HepG2 (cell line): ENCODE measurements around the gene EI24. TPM values are rescaled to one million over a fixed set of nuclear protein-coding genes. Genes with fewer than 3 reads are reported as not detected.

Experiments
- ATAC-seq: fragments of 200-7000 bp; cut with Tn5 transposase; 3 replicates; pipeline ENCODE4 v1.9.1; 2020; ENCODE audit warnings: mild to moderate bottlenecking, moderate library complexity
- BruUV-seq: library from RNA; stranded (reverse); fragments of 400-500 nt; replicated peaks from 2 replicates; lab custom pipeline; 2021; lab: Mats Ljungman, UMichigan
- CTCF ChIA-PET: fragments of 300-600 bp; formaldehyde crosslinking; extraction: SDS; loops from one replicate; lab custom pipeline; 2021; ENCODE audit warnings: low total read pairs, inconsistent platforms, low intra/inter-chr PET ratio; lab: Yijun Ruan, JAX
- POLR2A ChIA-PET: fragments of 350-600 bp; sonication (Branson Sonifier 250); formaldehyde crosslinking; loops from one replicate; lab custom pipeline; 2020; ENCODE audit warnings: antibody characterized with exemption, inconsistent platforms; lab: Yijun Ruan, JAX
- DNase-seq: peaks from one replicate; pipeline ENCODE4 v3.0.0-alpha.2; 2015; ENCODE audit warnings: low spot score
- FAIRE-seq: peaks from 3 replicates; lab custom pipeline; 2011; peaks lifted over from hg19 to GRCh38; lab: Jason Lieb, UNC
- H2AFZ ChIP-seq: one replicate; pipeline ENCODE4 v1.6.1; 2011; ENCODE audit warnings: low read length, inconsistent platforms
- H3K27ac ChIP-seq: fragments of 300-600 bp; 3 replicates; pipeline ENCODE4 v1.8.0; 2011; ENCODE audit warnings: mixed run types, mild to moderate bottlenecking, mixed read lengths, low read length, inconsistent platforms; ENCODE audit not compliant: insufficient read depth; ENCODE audit errors: extremely low read length
- H3K27me3 ChIP-seq, 2 experiments: fragments of 200-600 bp in 1 of 2; 2 replicates in 1 of 2; 3 replicates in 1 of 2; pipeline versions ENCODE4 v1.6.0 to v1.8.0; 2011; ENCODE audit warnings: low read length in 2 of 2, mild to moderate bottlenecking in 2 of 2, moderate library complexity in 2 of 2, inconsistent platforms in 1 of 2; ENCODE audit not compliant: insufficient read depth in 2 of 2, control insufficient read depth in 1 of 2
- H3K36me3 ChIP-seq, 2 experiments: fragments of 200-600 bp in 1 of 2; replicated peaks in 1 of 2; 2 replicates in 1 of 2; 3 replicates in 1 of 2; pipeline versions ENCODE4 v1.5.1 to v1.8.0; 2011; ENCODE audit warnings: low read length in 2 of 2, inconsistent platforms in 1 of 2; ENCODE audit not compliant: insufficient read depth in 2 of 2, control insufficient read depth in 1 of 2
- H3K4me1 ChIP-seq: 2 replicates; pipeline ENCODE4 v1.5.1; 2012; ENCODE audit warnings: low read length, inconsistent platforms; ENCODE audit not compliant: insufficient read depth
- H3K4me2 ChIP-seq: 2 replicates; pipeline ENCODE4 v1.6.0; 2011; ENCODE audit warnings: low read depth, low read length, inconsistent platforms
- H3K4me3 ChIP-seq, 3 experiments: fragments of 200-600 bp in 1 of 3; sonication (generic), shearing (Covaris generic) in 1 of 3; replicated peaks in 1 of 3; 2 replicates each; pipeline ENCODE4 v1.5.1; 2011 to 2016; ENCODE audit warnings: low read length in 3 of 3, inconsistent platforms in 2 of 3, low read depth in 2 of 3, mild to moderate bottlenecking in 2 of 3, control low read depth in 1 of 3, mixed read lengths in 1 of 3; ENCODE audit not compliant: insufficient read depth in 1 of 3
- H3K79me2 ChIP-seq: one replicate; pipeline ENCODE4 v1.6.1; 2011; ENCODE audit warnings: low read length, inconsistent platforms; ENCODE audit not compliant: insufficient read depth
- H3K9ac ChIP-seq: 2 replicates; pipeline ENCODE4 v1.6.0; 2011; ENCODE audit warnings: mild to moderate bottlenecking, low read depth, low read length, inconsistent platforms; ENCODE audit not compliant: insufficient read depth
- H3K9me3 ChIP-seq: 2 replicates; pipeline ENCODE4 v1.5.1; 2012; ENCODE audit warnings: mild to moderate bottlenecking, low read length
- H4K20me1 ChIP-seq: 2 replicates; pipeline ENCODE4 v1.6.0; 2011; ENCODE audit warnings: inconsistent platforms, mild to moderate bottlenecking, low read length, moderate library complexity; ENCODE audit not compliant: insufficient read depth
- GMEB2 ChIP-seq: IDR thresholded peaks from 2 replicates; pipeline ENCODE4 v1.6.1; 2016; ENCODE audit warnings: missing biosample characterization, missing genetic modification reagents, low read depth
- MYC ChIP-seq: sonication (generic); formaldehyde crosslinking; IDR thresholded peaks from 2 replicates; pipeline ENCODE4 v1.9.0; 2021; ENCODE audit warnings: missing genetic modification reagents, borderline replicate concordance
- TCF7 ChIP-seq: sonication (generic); IDR thresholded peaks from 2 replicates; pipeline ENCODE4 v1.6.1; 2016; ENCODE audit warnings: antibody characterized with exemption, low read depth
- ZFP62 ChIP-seq: sonication (generic); formaldehyde crosslinking; IDR thresholded peaks from 2 replicates; pipeline ENCODE4 v1.4.0; 2020; ENCODE audit warnings: missing genetic modification reagents
- ZNF136 ChIP-seq: sonication (generic); formaldehyde crosslinking; IDR thresholded peaks from 2 replicates; pipeline ENCODE4 v1.8.1; 2022; ENCODE audit warnings: low read depth, mild to moderate bottlenecking, moderate library complexity, missing genetic modification reagents
- ZNF382 ChIP-seq: sonication (generic); formaldehyde crosslinking; IDR thresholded peaks from 2 replicates; pipeline ENCODE4 v1.5.0; 2020; ENCODE audit warnings: missing genetic modification reagents, mild to moderate bottlenecking, borderline replicate concordance
- ZNF431 ChIP-seq: sonication (generic); formaldehyde crosslinking; IDR thresholded peaks from 2 replicates; pipeline ENCODE4 v1.9.0; 2022; ENCODE audit warnings: missing genetic modification reagents, low read depth, mild to moderate bottlenecking, borderline replicate concordance
- ZNF703 ChIP-seq: sonication (generic); formaldehyde crosslinking; IDR thresholded peaks from 2 replicates; pipeline ENCODE4 v1.5.1; 2020; ENCODE audit warnings: missing genetic modification reagents, mild to moderate bottlenecking, moderate library complexity, borderline replicate concordance
- WGBS: methylation state at CpG from one replicate; pipeline ENCODE4 v1.1.6; 2017; ENCODE audit warnings: low lambda C conversion rate; 5-methylcytosine and 5-hydroxymethylcytosine counted together
- in situ Hi-C: cut with HindIII; loops from 2 replicates; pipeline ENCODE4 v1.10.0; 2017; ENCODE audit warnings: low pct_unique_long_range_greater_than_20kb; ENCODE audit not compliant: extremely low pct_ligation_motif_present
- intact Hi-C: fragments of 100-400 bp; cut with micrococcal nuclease; formaldehyde crosslinking; loops from one replicate; pipeline ENCODE4 v1.10.0; 2022; ENCODE audit not compliant: unreplicated experiment
- polyA plus RNA-seq, 8 experiments: library from polyadenylated mRNA; depleted of rRNA in 3 of 8; stranded (reverse) in 7 of 8; unstranded in 1 of 8; fragments of >200 nt; fragmentation: Illumina TruSeq in 4 of 8; extraction: Trizol in 4 of 8; gene quantifications; 2 replicates each; pipeline versions ENCODE4 v1.2.1 to v1.2.3, GENCODE V29; 2011 to 2016; ENCODE audit warnings: low read depth in 4 of 8, missing spikeins in 1 of 8, mixed read lengths in 1 of 8; ENCODE audit not compliant: insufficient read depth in 1 of 8
- total RNA-seq, 5 experiments: library from RNA; depleted of rRNA; stranded (reverse); fragments of >200 nt; fragmentation: Illumina TruSeq; extraction: Trizol; gene quantifications; 2 replicates each; pipeline ENCODE4 v1.2.3, GENCODE V29; 2016; ENCODE audit warnings: low read depth in 1 of 5

Gene EI24
- total and polyA plus RNA-seq, 2 of the 13 experiments (the other 11 are each of a cell fraction or from before 2014, with no cell fraction given) = 84.7 to 126 TPM

GRCh38 chr11:125623064-125623463, 53.8 kb downstream of the EI24 start (continued):
- no peak for TF ChIP-seq ZNF703
- no peak for TF ChIP-seq ZFP62 (CRISPR knock-in tag)
- TF ChIP-seq, all 625 proteins: peak for 3

- ChIA-PET CTCF (no interaction called here), POLR2A (interaction anchor here (3.1 kb wide), 1 partner anchor 32 kb away, joined by 24 read pairs; the partner anchor contains the start of gene STT3A)
- Histone ChIP-seq H3K79me2 (peaks cover 27% of the 10 kb centered on the region), H3K27me3 (no peaks in the 10 kb centered on the region; a peak in 1 of 5 replicates), H3K9me3 (no peaks in the 10 kb centered on the region), H3K27ac (peak within 1 kb of the TSS; percentile 87), H3K4me1 (peaks cover 29% of the 10 kb centered on the region), H2AFZ (peak within 1 kb of the TSS; percentile 94), H3K9ac (peak within 1 kb of the TSS; percentile 85), H3K36me3 (peaks cover 6 to 20% of the 10 kb centered on the region in 2 experiments), H4K20me1 (no peaks in the 10 kb centered on the region), H3K4me3 (peak within 1 kb of the TSS; percentile 79 to 90 (median 79)), H3K4me2 (peak within 1 kb of the TSS; percentile 93)
- TF ChIP-seq ZNF431 (CRISPR knock-in tag) (no peak), TCF7 (no peak), GMEB2 (CRISPR knock-in tag) (no peak), ZNF136 (CRISPR knock-in tag) (no peak), MYC (CRISPR knock-in tag) (no peak), ZNF382 (CRISPR knock-in tag) (no peak)
- in situ Hi-C loops (loop anchor here (5.0 to 25.0 kb wide), 2 partner anchors 248 to 588 kb away; partner anchors contain the start of genes FAM118B and RPUSD4), intact Hi-C loops (loop anchor here (1.0 to 2.0 kb wide), 3 partner anchors 32 to 247 kb away; partner anchors contain the start of genes EI24 and STT3A)
- FAIRE-seq (no peak), DNase-seq (no peak), ATAC-seq (no peak)
- 67% methylated on average over 9 of the region's 9 CpGs for WGBS
- no TSS peak for BruUV-seq
Measured at GRCh38 chr11:125624756-125625213, 55.5 kb downstream of the EI24 start, which contains the start of gene CHEK1. TSS of gene CHEK1 (plus strand) at chr11:125625163. CDS start at chr11:125626769, 1,606 bp downstream.
